H1 (cell line): ENCODE data around the gene COL1A1. TPM values are rescaled to one million over a fixed set of nuclear protein-coding genes. Genes with fewer than 3 reads are reported as not detected.

Experiments used
- CTCF ChIA-PET: fragments of 300-600 bp; sonication (Branson Sonifier 250); formaldehyde crosslinking; loops from one replicate; lab custom pipeline; 2021; ENCODE audit not compliant: partially characterized antibody; lab: Charles Lee
- POLR2A ChIA-PET: fragments of 300-600 bp; sonication (Branson Sonifier 250); formaldehyde crosslinking; loops from one replicate; lab custom pipeline; 2021; ENCODE audit warnings: inconsistent platforms; ENCODE audit not compliant: partially characterized antibody; lab: Charles Lee
- DNase-seq, 2 experiments: peaks; one replicate each; pipeline versions ENCODE4 v3.0.0 to v3.0.0-alpha.2; 2010 to 2022; ENCODE audit warnings: low spot score in 2 of 2, low read depth in 1 of 2, mixed read lengths in 1 of 2
- FAIRE-seq: peaks from 2 replicates; lab custom pipeline; 2011; peaks lifted over from hg19 to GRCh38; lab: Jason Lieb, UNC
- H2AFZ ChIP-seq: 2 replicates; pipeline ENCODE4 v1.8.1; 2012; ENCODE audit warnings: low read length, inconsistent platforms
- H2AK5ac ChIP-seq: 2 replicates; pipeline ENCODE4 v1.6.1; 2013; ENCODE audit warnings: low read depth, low read length
- H2BK120ac ChIP-seq: replicated peaks from 2 replicates; pipeline ENCODE3; 2013; ENCODE audit warnings: low read depth, low read length, inconsistent platforms
- H2BK12ac ChIP-seq: 2 replicates; pipeline ENCODE4 v1.6.1; 2013; ENCODE audit warnings: low read depth, low read length
- H2BK15ac ChIP-seq: 2 replicates; pipeline ENCODE4 v1.6.1; 2013; ENCODE audit warnings: low read length
- H2BK20ac ChIP-seq: 2 replicates; pipeline ENCODE4 v1.6.1; 2013; ENCODE audit warnings: low read length
- H2BK5ac ChIP-seq: 2 replicates; pipeline ENCODE4 v1.6.1; 2013; ENCODE audit warnings: low read depth, low read length
- H3K14ac ChIP-seq: 2 replicates; pipeline ENCODE4 v1.6.1; 2013; ENCODE audit warnings: inconsistent platforms; ENCODE audit not compliant: insufficient read length
- H3K18ac ChIP-seq: 2 replicates; pipeline ENCODE4 v1.6.1; 2013; ENCODE audit warnings: low read length; ENCODE audit errors: extremely low read depth
- H3K23ac ChIP-seq: 2 replicates; pipeline ENCODE4 v1.6.1; 2013; ENCODE audit warnings: inconsistent platforms; ENCODE audit not compliant: insufficient read length
- H3K23me2 ChIP-seq: 2 replicates; pipeline ENCODE4 v1.6.1; 2013; ENCODE audit warnings: low read depth, low read length
- H3K27ac ChIP-seq: 2 replicates; pipeline ENCODE4 v1.6.1; 2011; ENCODE audit warnings: low read depth, low read length, inconsistent platforms
- H3K27me3 ChIP-seq, 4 experiments: replicated peaks in 1 of 4; 1 replicate in 1 of 4; 2 replicates in 3 of 4; pipeline versions ENCODE4 v1.6.1 to v1.8.1; 2011 to 2013; ENCODE audit warnings: low read length in 3 of 4, mild to moderate bottlenecking in 3 of 4, inconsistent platforms in 2 of 4, mixed read lengths in 2 of 4, moderate library complexity in 1 of 4; ENCODE audit not compliant: control insufficient read depth in 3 of 4, insufficient read depth in 3 of 4; ENCODE audit errors: extremely low read depth in 1 of 4
- H3K36me3 ChIP-seq, 4 experiments: 2 replicates each; pipeline versions ENCODE4 v1.6.1 to v1.8.1; 2011 to 2013; ENCODE audit warnings: mild to moderate bottlenecking in 4 of 4, low read length in 3 of 4, moderate library complexity in 2 of 4, control low read depth in 1 of 4, inconsistent platforms in 1 of 4; ENCODE audit not compliant: insufficient read depth in 4 of 4, control insufficient read depth in 2 of 4
- H3K4ac ChIP-seq: replicated peaks from 2 replicates; pipeline ENCODE3; 2013; ENCODE audit warnings: low read length, low read depth, mixed read lengths, inconsistent platforms; ENCODE audit not compliant: insufficient read length
- H3K4me1 ChIP-seq, 4 experiments: replicated peaks in 1 of 4; 1 replicate in 1 of 4; 2 replicates in 3 of 4; pipeline versions ENCODE4 v1.6.1 to v1.8.1; 2011 to 2013; ENCODE audit warnings: low read length in 3 of 4, inconsistent platforms in 2 of 4, mixed read lengths in 1 of 4; ENCODE audit not compliant: insufficient read depth in 4 of 4, control insufficient read depth in 3 of 4
- H3K4me2 ChIP-seq, 2 experiments: 2 replicates each; pipeline versions ENCODE4 v1.6.1 to v1.8.1; 2011 to 2013; ENCODE audit warnings: low read depth in 2 of 2, low read length in 2 of 2, control low read depth in 1 of 2, inconsistent platforms in 1 of 2, mild to moderate bottlenecking in 1 of 2; ENCODE audit not compliant: insufficient read depth in 1 of 2
- H3K4me3 ChIP-seq, 4 experiments: fragments of 200-600, 300-600 bp in 1 of 4; sonication (generic), shearing (Covaris generic), sonication (Bioruptor Twin) in 1 of 4; 2 replicates each; pipeline versions ENCODE4 v1.5.1 to v1.8.1; 2011 to 2016; ENCODE audit warnings: low read length in 4 of 4, low read depth in 3 of 4, control low read depth in 2 of 4, inconsistent platforms in 2 of 4, mild to moderate bottlenecking in 2 of 4, mixed read lengths in 1 of 4, moderate library complexity in 1 of 4; ENCODE audit not compliant: insufficient read depth in 2 of 4; ENCODE audit errors: extremely low read depth in 1 of 4
- H3K56ac ChIP-seq: replicated peaks from 2 replicates; pipeline ENCODE3; 2013; ENCODE audit warnings: low read depth, mild to moderate bottlenecking, mixed read lengths, low read length, inconsistent platforms; ENCODE audit not compliant: insufficient read length
- H3K79me1 ChIP-seq: 2 replicates; pipeline ENCODE4 v1.6.1; 2013; ENCODE audit warnings: low read depth, low read length, control low read depth
- H3K79me2 ChIP-seq, 2 experiments: 2 replicates each; pipeline versions ENCODE4 v1.6.1 to v1.8.1; 2012 to 2013; ENCODE audit warnings: low read length in 2 of 2, mild to moderate bottlenecking in 2 of 2, inconsistent platforms in 1 of 2; ENCODE audit not compliant: insufficient read depth in 2 of 2, control insufficient read depth in 1 of 2
- H3K9ac ChIP-seq, 4 experiments: replicated peaks in 1 of 4; 1 replicate in 1 of 4; 2 replicates in 3 of 4; pipeline versions ENCODE4 v1.6.1 to v1.8.1; 2011 to 2013; ENCODE audit warnings: low read depth in 3 of 4, low read length in 3 of 4, control low read depth in 2 of 4, mild to moderate bottlenecking in 2 of 4, moderate library complexity in 2 of 4, inconsistent platforms in 1 of 4; ENCODE audit errors: extremely low read depth in 1 of 4
- H3K9me3 ChIP-seq, 2 experiments: 2 replicates each; pipeline versions ENCODE4 v1.6.1 to v1.8.1; 2012 to 2013; ENCODE audit warnings: mild to moderate bottlenecking in 2 of 2, moderate library complexity in 2 of 2, control low read depth in 1 of 2, inconsistent platforms in 1 of 2, low read depth in 1 of 2, low read length in 1 of 2, mixed read lengths in 1 of 2; ENCODE audit not compliant: insufficient read depth in 2 of 2
- H4K20me1 ChIP-seq, 2 experiments: replicated peaks in 1 of 2; 2 replicates each; pipeline versions ENCODE3 to v1.8.1; 2011 to 2013; ENCODE audit warnings: inconsistent platforms in 2 of 2, low read length in 2 of 2, mild to moderate bottlenecking in 1 of 2; ENCODE audit not compliant: insufficient read depth in 2 of 2, control insufficient read depth in 1 of 2
- H4K5ac ChIP-seq: 2 replicates; pipeline ENCODE4 v1.6.1; 2013; ENCODE audit warnings: low read length, low read depth, mixed read lengths, inconsistent platforms; ENCODE audit not compliant: insufficient read length
- H4K8ac ChIP-seq: 2 replicates; pipeline ENCODE4 v1.8.0; 2013; ENCODE audit warnings: mild to moderate bottlenecking, moderate library complexity, low read length, inconsistent platforms; ENCODE audit not compliant: insufficient read depth; ENCODE audit errors: extremely low read depth
- H4K91ac ChIP-seq: replicated peaks from 2 replicates; pipeline ENCODE3; 2013; ENCODE audit warnings: low read length, mixed read lengths, inconsistent platforms; ENCODE audit not compliant: insufficient read length
- BCL11A ChIP-seq, 2 experiments: IDR thresholded peaks; one replicate each; pipeline ENCODE4 v1.6.1; 2011; ENCODE audit warnings: low read depth in 2 of 2, low read length in 2 of 2, mild to moderate bottlenecking in 2 of 2
- CHD2 ChIP-seq: IDR thresholded peaks from 2 replicates; pipeline ENCODE4 v1.6.1; 2012; ENCODE audit warnings: low read length, improper control_type of control experiment
- KDM5A ChIP-seq: fragments of 200-600 bp; IDR thresholded peaks from 2 replicates; pipeline ENCODE4 v1.7.1; 2012; ENCODE audit warnings: mild to moderate bottlenecking, low read length, inconsistent platforms, mixed read lengths
- POLR2A ChIP-seq, 2 experiments: IDR thresholded peaks; 1 replicate in 1 of 2; 2 replicates in 1 of 2; pipeline ENCODE4 v1.6.1; 2011; ENCODE audit warnings: low read depth in 2 of 2, low read length in 2 of 2, mild to moderate bottlenecking in 2 of 2; ENCODE audit errors: control extremely low read depth in 1 of 2
- POU5F1 ChIP-seq: IDR thresholded peaks from 2 replicates; pipeline ENCODE4 v1.6.1; 2011; ENCODE audit warnings: low read depth, mild to moderate bottlenecking, low read length, moderate library complexity
- RAD21 ChIP-seq, 2 experiments: IDR thresholded peaks in 1 of 2; conservative IDR thresholded peaks in 1 of 2; 2 replicates each; pipeline ENCODE4 v1.6.1; 2011; ENCODE audit warnings: low read depth in 2 of 2, low read length in 2 of 2, improper control_type of control experiment in 1 of 2, inconsistent platforms in 1 of 2, mild to moderate bottlenecking in 1 of 2, moderate library complexity in 1 of 2
- RNF2 ChIP-seq: fragments of 200-900, 300-1000 bp; sonication (generic); IDR thresholded peaks from 2 replicates; pipeline ENCODE4 v1.7.1; 2016; ENCODE audit warnings: borderline replicate concordance, low read depth, mild to moderate bottlenecking, antibody characterized with exemption, low read length; ENCODE audit not compliant: poor library complexity, severe bottlenecking; ENCODE audit errors: missing control alignments
- SIRT6 ChIP-seq: IDR thresholded peaks from one replicate; pipeline ENCODE4 v1.7.1; 2012; ENCODE audit warnings: low read length, inconsistent platforms
- TAF1 ChIP-seq: IDR thresholded peaks from 2 replicates; pipeline ENCODE4 v1.6.1; 2011; ENCODE audit warnings: mild to moderate bottlenecking, low read depth, low read length
- TBP ChIP-seq: IDR thresholded peaks from 2 replicates; pipeline ENCODE4 v1.6.1; 2011; ENCODE audit warnings: low read depth, low read length, improper control_type of control experiment
- WGBS, 2 experiments: shearing (Covaris generic) in 1 of 2; methylation state at CpG; one replicate each; pipeline versions ENCODE4 v1.1.6 to v1.1.7; 2013 to 2015; ENCODE audit warnings: low lambda C conversion rate in 2 of 2, mixed read lengths in 2 of 2, inconsistent platforms in 1 of 2, low coverage in 1 of 2, missing lambda C conversion rate in 1 of 2; ENCODE audit not compliant: insufficient replicate concordance in 2 of 2, insufficient coverage in 1 of 2, insufficient read length in 1 of 2; ENCODE audit errors: extremely low coverage in 1 of 2, missing lambda C conversion rate in 1 of 2; 5-methylcytosine and 5-hydroxymethylcytosine counted together
- polyA plus RNA-seq, 7 experiments: library from polyadenylated mRNA; depleted of rRNA in 3 of 7; stranded (reverse) in 5 of 7; unstranded in 2 of 7; fragments of >200 nt in 5 of 7; fragments of 200-250 nt in 2 of 7; gene quantifications; 1 replicate in 5 of 7; 2 replicates in 1 of 7; 4 replicates in 1 of 7; pipeline versions ENCODE4 v1.2.1 to v1.2.3, GENCODE V29; 2011 to 2013; ENCODE audit warnings: missing spikeins in 2 of 7, mixed read lengths in 2 of 7
- total RNA-seq: library from RNA; stranded (reverse); fragmentation: NEBNext Ultra II Directional; extraction: Animal tissue kit (Norgen Biotek cat#: 25700); gene quantifications from 2 replicates; pipeline ENCODE4 v1.2.1, GENCODE V29; 2021
- TF ChIP-seq, protein P1 (sequence below): IDR thresholded peaks from 2 replicates; pipeline ENCODE4 v1.6.1; 2011; ENCODE audit warnings: low read depth, mild to moderate bottlenecking, low read length; ENCODE audit not compliant: insufficient read depth

COL1A1 gene
- total and polyA plus RNA-seq, 2 of the 8 experiments (the other 6 are each of a cell fraction or from before 2014, with no cell fraction given) = 14.1 to 80.4 TPM

DNA sequence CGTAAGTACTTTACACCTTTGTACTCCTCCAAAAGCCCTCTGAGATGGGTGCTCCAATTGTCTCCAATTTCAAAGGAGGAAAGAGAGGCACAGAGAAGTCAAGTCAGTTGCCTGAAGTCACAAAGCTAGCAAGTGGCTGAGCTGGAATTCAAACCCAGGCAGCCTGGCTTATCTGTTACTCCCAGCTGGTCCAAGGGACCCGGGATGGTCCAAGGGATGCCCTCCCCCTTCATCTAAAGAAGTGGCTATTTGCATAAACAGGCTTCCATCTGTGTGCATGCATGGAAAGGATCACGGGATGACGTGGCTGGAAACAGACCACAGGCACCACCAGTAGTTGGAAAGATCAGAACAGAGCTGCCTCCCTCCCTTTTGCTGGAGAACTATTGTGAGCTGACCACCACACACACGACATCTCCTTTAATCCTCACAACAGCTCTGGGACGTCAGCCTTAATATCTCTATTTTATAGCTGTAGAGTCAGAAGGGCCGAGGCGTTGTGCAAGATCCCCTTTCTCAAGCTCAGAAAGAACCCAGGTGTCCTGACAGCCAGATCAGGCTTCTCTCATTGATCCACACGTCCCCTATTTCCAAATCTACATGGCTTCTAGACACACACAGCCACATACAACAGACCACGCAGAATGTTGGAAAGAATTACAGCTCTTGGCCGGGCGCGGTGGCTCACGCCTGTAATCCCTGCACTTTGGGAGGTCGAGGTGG is 10.9 kb upstream of the COL1A1 start:
- CTCF ChIA-PET = interaction anchor here (0.6 to 24.4 kb wide), 18 partner anchors 7 to 214 kb away, joined by 3 to 1349 read pairs (median 4); partner anchors contain the start of genes COL1A1, LRRC59 and TMEM92
- 85% methylated on average over 15 of the region's 15 CpGs; no CpG with 5 or more reads in 1 of the 2 experiments for WGBS, 2 experiments
- TF ChIP-seq TAF1 (no peak), CHD2 (no peak), RAD21 (IDR thresholded peaks at IDR 0.05 in 1 of 2, conservative IDR thresholded peaks at IDR 0.05 in 1 of 2; ENCODE audit: low read depth in 2 of 2, low read length in 2 of 2) (no peak), POU5F1 (no peak), POLR2A (IDR thresholded peaks at IDR 0.05; ENCODE audit: control extremely low read depth in 1 of 2, low read depth in 2 of 2, low read length in 2 of 2) (no peak), RNF2 (no peak), SIRT6 (no peak), BCL11A (IDR thresholded peaks at IDR 0.05; ENCODE audit: low read depth in 2 of 2, low read length in 2 of 2) (no peak), KDM5A (no peak), TBP (no peak)
- TF ChIP-seq, protein P1, sequence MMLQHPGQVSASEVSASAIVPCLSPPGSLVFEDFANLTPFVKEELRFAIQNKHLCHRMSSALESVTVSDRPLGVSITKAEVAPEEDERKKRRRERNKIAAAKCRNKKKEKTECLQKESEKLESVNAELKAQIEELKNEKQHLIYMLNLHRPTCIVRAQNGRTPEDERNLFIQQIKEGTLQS = no peak

More for the DNA sequence above, 10.9 kb upstream of the COL1A1 start:
- Histone ChIP-seq H3K27ac (no peak overlapping the region), H3K4me2 (no peak overlapping the region; a peak in 2 of 4 replicates), H3K18ac (no peak overlapping the region; the same call in 1 of the 2 replicates), H3K79me2 (no peaks in the 10 kb centered on the region), H3K79me1 (no peaks in the 10 kb centered on the region), H2AFZ (no peak overlapping the region), H3K56ac (no peak overlapping the region), H3K4me1 (peaks cover 20 to 46% (median 37%) of the 10 kb centered on the region in 4 experiments), H4K91ac (no peak overlapping the region), H3K4ac (no peak overlapping the region), H4K8ac (no peak overlapping the region), H2BK20ac (peak overlapping the region; percentile 97; the same call in 1 of the 2 replicates), H3K27me3 (no peaks in the 10 kb centered on the region; a peak in 1 of 7 replicates), H3K36me3 (no peaks in the 10 kb centered on the region), H3K14ac (no peak overlapping the region), H4K5ac (no peak overlapping the region), H4K20me1 (no peaks in the 10 kb centered on the region), H2BK120ac (peak overlapping the region; percentile 10), H3K9ac (no peak overlapping the region), H3K9me3 (no peaks in the 10 kb centered on the region), H3K23me2 (no peaks in the 10 kb centered on the region; the same call in 1 of the 2 replicates), H3K23ac (no peak overlapping the region), H2BK12ac (peak overlapping the region; percentile 78; the same call in 1 of the 2 replicates), H2BK5ac (no peak overlapping the region; the same call in 1 of the 2 replicates), H2BK15ac (peak overlapping the region; percentile 89; the same call in 1 of the 2 replicates), H2AK5ac (peak overlapping the region; percentile 25; the same call in 1 of the 2 replicates), H3K4me3 (no peak overlapping the region)
- peak in 1 of 2 experiments; percentile 39 for DNase-seq
- POLR2A ChIA-PET = interaction anchor here (0.6 to 3.2 kb wide), 4 partner anchors 12 to 1669 kb away, joined by 3 to 17 read pairs (median 4); partner anchors contain the start of genes COL1A1 and TMEM92
- no peak for FAIRE-seq
